ENCODE results near the gene ZNF780A. TPM values are rescaled to one million over a fixed set of nuclear protein-coding genes. Genes with fewer than 3 reads are reported as not detected.
A peak's percentile ranks its signal among the peaks of the same experiment; 100 is the strongest.

ZNF780A gene
- total and polyA plus RNA-seq, 2 of the 13 experiments (the other 11 are each of a cell fraction or from before 2014, with no cell fraction given): 13.5 to 22.7 TPM

DNA sequence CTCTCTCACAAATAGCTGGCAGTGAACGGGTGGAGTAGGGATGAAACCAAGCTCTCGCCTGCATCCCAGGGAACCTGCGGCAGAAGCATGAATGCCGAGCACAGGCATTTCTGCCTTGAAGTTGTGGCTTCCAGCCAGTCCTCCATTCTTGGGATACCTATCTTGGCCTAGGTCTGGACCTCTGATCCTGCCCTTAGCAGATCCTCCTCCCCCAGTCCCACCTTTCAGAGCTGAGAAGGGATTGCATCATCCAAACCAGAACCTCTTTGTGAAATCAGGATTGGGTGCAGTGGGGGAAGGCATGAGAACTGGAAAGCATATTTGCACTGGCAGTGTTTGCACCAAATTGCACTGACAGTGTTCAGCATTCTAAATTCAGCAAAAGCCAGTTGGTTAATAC, 5.8 kb downstream of the ZNF780A start (continued):
- TF ChIP-seq ZSCAN20 (CRISPR knock-in tag; IDR thresholded peaks at IDR 0.05; ENCODE audit: borderline replicate concordance): no peak
- TF ChIP-seq, protein P1, sequence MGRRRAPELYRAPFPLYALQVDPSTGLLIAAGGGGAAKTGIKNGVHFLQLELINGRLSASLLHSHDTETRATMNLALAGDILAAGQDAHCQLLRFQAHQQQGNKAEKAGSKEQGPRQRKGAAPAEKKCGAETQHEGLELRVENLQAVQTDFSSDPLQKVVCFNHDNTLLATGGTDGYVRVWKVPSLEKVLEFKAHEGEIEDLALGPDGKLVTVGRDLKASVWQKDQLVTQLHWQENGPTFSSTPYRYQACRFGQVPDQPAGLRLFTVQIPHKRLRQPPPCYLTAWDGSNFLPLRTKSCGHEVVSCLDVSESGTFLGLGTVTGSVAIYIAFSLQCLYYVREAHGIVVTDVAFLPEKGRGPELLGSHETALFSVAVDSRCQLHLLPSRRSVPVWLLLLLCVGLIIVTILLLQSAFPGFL (CRISPR knock-in tag; IDR thresholded peaks at IDR 0.05): no peak
- no peak for TF ChIP-seq ZSCAN12 (CRISPR knock-in tag; IDR thresholded peaks at IDR 0.05)
- no peak for TF ChIP-seq HES4 (CRISPR knock-in tag; IDR thresholded peaks at IDR 0.05; ENCODE audit: borderline replicate concordance)
- TF ChIP-seq KLF12 (CRISPR knock-in tag; IDR thresholded peaks at IDR 0.05; ENCODE audit: borderline replicate concordance): no peak
- TF ChIP-seq, protein P2, sequence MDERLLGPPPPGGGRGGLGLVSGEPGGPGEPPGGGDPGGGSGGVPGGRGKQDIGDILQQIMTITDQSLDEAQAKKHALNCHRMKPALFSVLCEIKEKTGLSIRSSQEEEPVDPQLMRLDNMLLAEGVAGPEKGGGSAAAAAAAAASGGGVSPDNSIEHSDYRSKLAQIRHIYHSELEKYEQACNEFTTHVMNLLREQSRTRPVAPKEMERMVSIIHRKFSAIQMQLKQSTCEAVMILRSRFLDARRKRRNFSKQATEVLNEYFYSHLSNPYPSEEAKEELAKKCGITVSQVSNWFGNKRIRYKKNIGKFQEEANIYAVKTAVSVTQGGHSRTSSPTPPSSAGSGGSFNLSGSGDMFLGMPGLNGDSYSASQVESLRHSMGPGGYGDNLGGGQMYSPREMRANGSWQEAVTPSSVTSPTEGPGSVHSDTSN (CRISPR knock-in tag; IDR thresholded peaks at IDR 0.05): no peak
- no peak for TF ChIP-seq ZKSCAN5 (CRISPR knock-in tag; IDR thresholded peaks at IDR 0.05)
- no peak for TF ChIP-seq HNRNPUL1 (IDR thresholded peaks at IDR 0.05; ENCODE audit: low read depth, low read length)
- TF ChIP-seq, protein P3, sequence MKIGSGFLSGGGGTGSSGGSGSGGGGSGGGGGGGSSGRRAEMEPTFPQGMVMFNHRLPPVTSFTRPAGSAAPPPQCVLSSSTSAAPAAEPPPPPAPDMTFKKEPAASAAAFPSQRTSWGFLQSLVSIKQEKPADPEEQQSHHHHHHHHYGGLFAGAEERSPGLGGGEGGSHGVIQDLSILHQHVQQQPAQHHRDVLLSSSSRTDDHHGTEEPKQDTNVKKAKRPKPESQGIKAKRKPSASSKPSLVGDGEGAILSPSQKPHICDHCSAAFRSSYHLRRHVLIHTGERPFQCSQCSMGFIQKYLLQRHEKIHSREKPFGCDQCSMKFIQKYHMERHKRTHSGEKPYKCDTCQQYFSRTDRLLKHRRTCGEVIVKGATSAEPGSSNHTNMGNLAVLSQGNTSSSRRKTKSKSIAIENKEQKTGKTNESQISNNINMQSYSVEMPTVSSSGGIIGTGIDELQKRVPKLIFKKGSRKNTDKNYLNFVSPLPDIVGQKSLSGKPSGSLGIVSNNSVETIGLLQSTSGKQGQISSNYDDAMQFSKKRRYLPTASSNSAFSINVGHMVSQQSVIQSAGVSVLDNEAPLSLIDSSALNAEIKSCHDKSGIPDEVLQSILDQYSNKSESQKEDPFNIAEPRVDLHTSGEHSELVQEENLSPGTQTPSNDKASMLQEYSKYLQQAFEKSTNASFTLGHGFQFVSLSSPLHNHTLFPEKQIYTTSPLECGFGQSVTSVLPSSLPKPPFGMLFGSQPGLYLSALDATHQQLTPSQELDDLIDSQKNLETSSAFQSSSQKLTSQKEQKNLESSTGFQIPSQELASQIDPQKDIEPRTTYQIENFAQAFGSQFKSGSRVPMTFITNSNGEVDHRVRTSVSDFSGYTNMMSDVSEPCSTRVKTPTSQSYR (CRISPR knock-in tag; IDR thresholded peaks at IDR 0.05; ENCODE audit: borderline replicate concordance): peak; percentile 96
- 0 out of 2 replicates have a peak, but pooled peaks have one; percentile 50 for TF ChIP-seq GFI1 (CRISPR knock-in tag; IDR thresholded peaks at IDR 0.05; ENCODE audit: borderline replicate concordance)
- peak in 1 of 2 experiments; percentile 82; a peak in 2 of 4 replicates for TF ChIP-seq EP300 (IDR thresholded peaks at IDR 0.05; ENCODE audit: low read depth in 2 of 2, low read length in 2 of 2)
- TF ChIP-seq EP300 (CRISPR knock-in tag; IDR thresholded peaks at IDR 0.05; ENCODE audit: borderline replicate concordance): peak; percentile 51; the same call in 1 of the 2 replicates
- no peak for TF ChIP-seq ZNF44 (CRISPR knock-in tag; IDR thresholded peaks at IDR 0.05)
- TF ChIP-seq ZNF709 (CRISPR knock-in tag; IDR thresholded peaks at IDR 0.05): no peak
- TF ChIP-seq ZSCAN9 (CRISPR knock-in tag; IDR thresholded peaks at IDR 0.05; ENCODE audit: borderline replicate concordance): peak; percentile 40; the same call in 1 of the 2 replicates
- TF ChIP-seq, protein P4, sequence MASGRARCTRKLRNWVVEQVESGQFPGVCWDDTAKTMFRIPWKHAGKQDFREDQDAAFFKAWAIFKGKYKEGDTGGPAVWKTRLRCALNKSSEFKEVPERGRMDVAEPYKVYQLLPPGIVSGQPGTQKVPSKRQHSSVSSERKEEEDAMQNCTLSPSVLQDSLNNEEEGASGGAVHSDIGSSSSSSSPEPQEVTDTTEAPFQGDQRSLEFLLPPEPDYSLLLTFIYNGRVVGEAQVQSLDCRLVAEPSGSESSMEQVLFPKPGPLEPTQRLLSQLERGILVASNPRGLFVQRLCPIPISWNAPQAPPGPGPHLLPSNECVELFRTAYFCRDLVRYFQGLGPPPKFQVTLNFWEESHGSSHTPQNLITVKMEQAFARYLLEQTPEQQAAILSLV (CRISPR knock-in tag; IDR thresholded peaks at IDR 0.05; ENCODE audit: borderline replicate concordance): no peak
- no peak for TF ChIP-seq RBAK (CRISPR knock-in tag; IDR thresholded peaks at IDR 0.05)
- TF ChIP-seq REPIN1 (CRISPR knock-in tag; IDR thresholded peaks at IDR 0.05; ENCODE audit: borderline replicate concordance, low read depth): 0 out of 2 replicates have a peak, but pooled peaks have one; percentile 32
- TF ChIP-seq, protein P5, sequence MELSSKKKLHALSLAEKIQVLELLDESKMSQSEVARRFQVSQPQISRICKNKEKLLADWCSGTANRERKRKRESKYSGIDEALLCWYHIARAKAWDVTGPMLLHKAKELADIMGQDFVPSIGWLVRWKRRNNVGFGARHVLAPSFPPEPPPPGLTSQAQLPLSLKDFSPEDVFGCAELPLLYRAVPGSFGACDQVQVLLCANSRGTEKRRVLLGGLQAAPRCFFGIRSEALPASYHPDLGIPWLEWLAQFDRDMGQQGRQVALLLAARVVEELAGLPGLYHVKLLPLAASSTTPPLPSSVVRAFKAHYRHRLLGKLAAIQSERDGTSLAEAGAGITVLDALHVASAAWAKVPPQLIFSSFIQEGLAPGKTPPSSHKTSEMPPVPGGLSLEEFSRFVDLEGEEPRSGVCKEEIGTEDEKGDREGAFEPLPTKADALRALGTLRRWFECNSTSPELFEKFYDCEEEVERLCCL (CRISPR knock-in tag; IDR thresholded peaks at IDR 0.05; ENCODE audit: borderline replicate concordance): no peak
- TF ChIP-seq BORCS8-MEF2B (CRISPR knock-in tag; IDR thresholded peaks at IDR 0.05): no peak
- TF ChIP-seq, protein P6, sequence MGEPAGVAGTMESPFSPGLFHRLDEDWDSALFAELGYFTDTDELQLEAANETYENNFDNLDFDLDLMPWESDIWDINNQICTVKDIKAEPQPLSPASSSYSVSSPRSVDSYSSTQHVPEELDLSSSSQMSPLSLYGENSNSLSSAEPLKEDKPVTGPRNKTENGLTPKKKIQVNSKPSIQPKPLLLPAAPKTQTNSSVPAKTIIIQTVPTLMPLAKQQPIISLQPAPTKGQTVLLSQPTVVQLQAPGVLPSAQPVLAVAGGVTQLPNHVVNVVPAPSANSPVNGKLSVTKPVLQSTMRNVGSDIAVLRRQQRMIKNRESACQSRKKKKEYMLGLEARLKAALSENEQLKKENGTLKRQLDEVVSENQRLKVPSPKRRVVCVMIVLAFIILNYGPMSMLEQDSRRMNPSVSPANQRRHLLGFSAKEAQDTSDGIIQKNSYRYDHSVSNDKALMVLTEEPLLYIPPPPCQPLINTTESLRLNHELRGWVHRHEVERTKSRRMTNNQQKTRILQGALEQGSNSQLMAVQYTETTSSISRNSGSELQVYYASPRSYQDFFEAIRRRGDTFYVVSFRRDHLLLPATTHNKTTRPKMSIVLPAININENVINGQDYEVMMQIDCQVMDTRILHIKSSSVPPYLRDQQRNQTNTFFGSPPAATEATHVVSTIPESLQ (CRISPR knock-in tag; conservative IDR thresholded peaks at IDR 0.05): no peak
